GM12878 (cell line): ENCODE data around the gene ZNF559. TPM values are rescaled to one million over a fixed set of nuclear protein-coding genes. Genes with fewer than 3 reads are reported as not detected.
"Not testable (repeated sequence)": the region's sequence is repeated elsewhere in the genome, so short reads cannot be mapped to it uniquely, and the experiment has no call there.

Experiments used
- ATAC-seq: fragments of 200-7000 bp; cut with Tn5 transposase; 3 replicates; pipeline ENCODE4 v1.9.1; 2020; ENCODE audit warnings: mild to moderate bottlenecking, moderate library complexity
- BruUV-seq: library from RNA; stranded (reverse); fragments of 400-500 nt; replicated peaks from 2 replicates; lab custom pipeline; 2021; lab: Mats Ljungman, UMichigan
- CTCF ChIA-PET: fragments of 300-600 bp; sonication (Branson Sonifier 250); formaldehyde crosslinking; extraction: SDS; loops from one replicate; lab custom pipeline; 2021; ENCODE audit warnings: inconsistent platforms; lab: Yijun Ruan, JAX
- POLR2A ChIA-PET: fragments of 350-600 bp; formaldehyde crosslinking; extraction: SDS; loops from one replicate; lab custom pipeline; 2021; ENCODE audit warnings: inconsistent platforms; lab: Charles Lee
- RAD21 ChIA-PET: fragments of 300-600 bp; sonication (Branson Sonifier 250); formaldehyde crosslinking; loops from one replicate; lab custom pipeline; 2023; ENCODE audit warnings: antibody characterized with exemption; ENCODE audit not compliant: unreplicated experiment; lab: Charles Lee
- SMC1A ChIA-PET: fragments of 300-600 bp; sonication (Branson Sonifier 250); formaldehyde crosslinking; loops from one replicate; lab custom pipeline; 2023; ENCODE audit not compliant: unreplicated experiment, uncharacterized antibody; lab: Charles Lee
- DNase-seq: peaks from one replicate; pipeline ENCODE4 v3.0.0-alpha.2; 2011; ENCODE audit warnings: low read depth, low spot score
- FAIRE-seq: peaks from 3 replicates; lab custom pipeline; 2011; peaks lifted over from hg19 to GRCh38; lab: Jason Lieb, UNC
- H2AFZ ChIP-seq: 2 replicates; pipeline ENCODE4 v1.6.0; 2011; ENCODE audit warnings: low read depth, low read length, control low read depth; ENCODE audit not compliant: control insufficient read depth
- H3K27ac ChIP-seq: 2 replicates; pipeline ENCODE4 v1.5.1; 2011; ENCODE audit warnings: control low read depth; ENCODE audit not compliant: control insufficient read depth, insufficient read depth
- H3K27me3 ChIP-seq, 2 experiments: replicated peaks in 1 of 2; 2 replicates each; pipeline versions ENCODE4 v1.6.0 to v1.6.1; 2011; ENCODE audit warnings: low read length in 1 of 2; ENCODE audit not compliant: control insufficient read depth in 2 of 2, insufficient read depth in 2 of 2
- H3K36me3 ChIP-seq, 2 experiments: 2 replicates each; pipeline ENCODE4 v1.5.1; 2011; ENCODE audit warnings: low read length in 1 of 2; ENCODE audit not compliant: control insufficient read depth in 2 of 2, insufficient read depth in 2 of 2
- H3K4me1 ChIP-seq: 2 replicates; pipeline ENCODE4 v1.6.1; 2011; ENCODE audit warnings: mild to moderate bottlenecking, low read length, moderate library complexity, mixed read lengths; ENCODE audit not compliant: control insufficient read depth, insufficient read depth
- H3K4me2 ChIP-seq: 2 replicates; pipeline ENCODE4 v1.6.0; 2011; ENCODE audit warnings: control low read depth; ENCODE audit not compliant: control insufficient read depth, insufficient read depth
- H3K4me3 ChIP-seq: fragments of 200-600 bp; sonication (generic); 2 replicates; pipeline ENCODE4 v1.5.1; 2016
- H3K79me2 ChIP-seq: 2 replicates; pipeline ENCODE4 v1.6.0; 2011; ENCODE audit warnings: low read length; ENCODE audit not compliant: control insufficient read depth, insufficient read depth
- H3K9ac ChIP-seq: 2 replicates; pipeline ENCODE4 v1.8.0; 2011; ENCODE audit warnings: low read length, control low read depth, mixed read lengths; ENCODE audit not compliant: control insufficient read depth, insufficient read depth
- H3K9me3 ChIP-seq: replicated peaks from 3 replicates; pipeline ENCODE4 v1.5.1; 2011; ENCODE audit warnings: mild to moderate bottlenecking, low read length; ENCODE audit not compliant: control insufficient read depth, insufficient read depth
- H4K20me1 ChIP-seq: 2 replicates; pipeline ENCODE4 v1.6.0; 2011; ENCODE audit not compliant: control insufficient read depth, insufficient read depth
- CREB1 ChIP-seq: IDR thresholded peaks from 2 replicates; pipeline ENCODE4 v1.6.1; 2012; ENCODE audit warnings: low read depth, mild to moderate bottlenecking, inconsistent platforms
- LARP7 ChIP-seq: fragments of 450-650 bp; IDR thresholded peaks from 2 replicates; pipeline ENCODE4 v1.6.1; 2017; ENCODE audit warnings: mild to moderate bottlenecking
- MEF2B ChIP-seq: fragments of 450-650 bp; IDR thresholded peaks from 2 replicates; pipeline ENCODE4 v1.6.1; 2018; ENCODE audit warnings: mild to moderate bottlenecking, moderate library complexity; ENCODE audit not compliant: partially characterized antibody, poor library complexity, severe bottlenecking
- REST ChIP-seq: IDR thresholded peaks from 2 replicates; pipeline ENCODE4 v1.6.1; 2012; ENCODE audit warnings: mild to moderate bottlenecking, low read depth, low read length
- STAT3 ChIP-seq: IDR thresholded peaks from 2 replicates; pipeline ENCODE4 v1.6.1; 2011; ENCODE audit warnings: low read depth, low read length, improper control_type of control experiment
- TBL1XR1 ChIP-seq: IDR thresholded peaks from 2 replicates; pipeline ENCODE4 v1.6.1; 2012; ENCODE audit warnings: low read depth, low read length, improper control_type of control experiment
- ZNF207 ChIP-seq: fragments of 450-650 bp; IDR thresholded peaks from 2 replicates; pipeline ENCODE4 v1.6.1; 2014; ENCODE audit warnings: antibody characterized with exemption, mild to moderate bottlenecking, borderline replicate concordance
- WGBS: methylation state at CpG from one replicate; pipeline ENCODE4 v1.1.6; 2016; ENCODE audit warnings: low lambda C conversion rate; ENCODE audit not compliant: insufficient replicate concordance, insufficient coverage; ENCODE audit errors: missing lambda C conversion rate; 5-methylcytosine and 5-hydroxymethylcytosine counted together
- in situ Hi-C: fragments of 300-500 bp; cut with MboI; formaldehyde crosslinking; loops from 9 replicates; pipeline ENCODE4 v1.14.3; 2018; ENCODE audit warnings: mixed read lengths
- intact Hi-C: fragments of 100-400 bp; cut with micrococcal nuclease; formaldehyde crosslinking; loops from one replicate; pipeline ENCODE4 v1.14.2; 2022; ENCODE audit not compliant: unreplicated experiment
- polyA plus RNA-seq, 11 experiments: library from polyadenylated mRNA; depleted of rRNA in 4 of 11; unstranded in 6 of 11; stranded (reverse) in 5 of 11; fragments of >200 nt; fragmentation: Nextera tagmentation in 4 of 11; fragmentation: Illumina TruSeq in 1 of 11; extraction: Ambion mirVana in 4 of 11; extraction: Trizol in 1 of 11; gene quantifications; 1 replicate in 1 of 11; 2 replicates in 10 of 11; pipeline versions ENCODE4 v1.2.1 to v1.2.3, GENCODE V29; 2011 to 2016; ENCODE audit warnings: inconsistent platforms in 2 of 11, missing spikeins in 2 of 11, low read depth in 1 of 11
- total RNA-seq, 4 experiments: library from RNA; depleted of rRNA in 3 of 4; stranded (reverse); fragments of >200 nt in 3 of 4; fragmentation: Illumina TruSeq in 1 of 4; extraction: Trizol in 1 of 4; gene quantifications; 2 replicates each; pipeline versions ENCODE4 v1.2.1 to v1.2.3, GENCODE V29; 2013 to 2021

The ZNF559 gene
- total and polyA plus RNA-seq, 10 of the 15 experiments (the other 5 are each of a cell fraction or from before 2014, with no cell fraction given) = 4.4 to 13.8 (median 9.8) TPM

- TF ChIP-seq CREB1 (no peak), STAT3 (no peak), MEF2B (no peak), REST (no peak), TBL1XR1 (no peak), ZNF207 (no peak), LARP7 (no peak)
- TF ChIP-seq, all 136 proteins: peak for 0
- H3K9ac ChIP-seq = no peak overlapping the region
- ChIA-PET SMC1A (no interaction called here), POLR2A (no interaction called here), RAD21 (no interaction called here), CTCF (interaction anchor here (0.9 kb wide), 1 partner anchor 9 kb away, joined by 5 read pairs; no protein-coding TSS in a partner anchor)
- no peak for DNase-seq
- no peak overlapping the region for H3K4me2 ChIP-seq
- H2AFZ ChIP-seq = no peak overlapping the region
- intact Hi-C loops = no loop called here
- H3K27ac ChIP-seq = no peak overlapping the region
- H3K36me3 ChIP-seq = no peaks in the 10 kb centered on the region
- WGBS = 85% methylated on average over 16 of the region's 23 CpGs
- FAIRE-seq = no peak
- ATAC-seq = no peak
- H3K27me3 ChIP-seq = no peaks in the 10 kb centered on the region
- in situ Hi-C loops = loop anchor here (10.0 kb wide), 1 partner anchor 473 kb away; no protein-coding TSS in a partner anchor
- H3K4me1 ChIP-seq = peaks cover 3% of the 10 kb centered on the region; the same call in 1 of the 2 replicates
- no peaks in the 10 kb centered on the region; the same call in 1 of the 2 replicates for H3K79me2 ChIP-seq
- H3K9me3 ChIP-seq = peaks cover 6% of the 10 kb centered on the region; the same call in 2 of the 3 replicates
- BruUV-seq = no TSS peak
- H4K20me1 ChIP-seq = no peaks in the 10 kb centered on the region
- H3K4me3 ChIP-seq = no peak overlapping the region
These were observed 2.6 kb upstream of the ZNF559 start for GRCh38 chr19:9321338-9321737.

- FAIRE-seq, H3K27ac ChIP-seq, BruUV-seq, H3K79me2 ChIP-seq, H3K9me3 ChIP-seq, H3K4me3 ChIP-seq, H4K20me1 ChIP-seq, SMC1A ChIA-PET, H3K9ac ChIP-seq, H3K4me1 ChIP-seq, ATAC-seq, H3K4me2 ChIP-seq, intact Hi-C loops, H2AFZ ChIP-seq, H3K36me3 ChIP-seq, CTCF ChIA-PET, RAD21 ChIA-PET, POLR2A ChIA-PET, H3K27me3 ChIP-seq: not testable (repeated sequence)
- in situ Hi-C loops = loop anchor here (10.0 kb wide), 1 partner anchor 473 kb away; no protein-coding TSS in a partner anchor
- DNase-seq = peak; percentile 41
- WGBS = 100% methylated on average over 1 of the region's 14 CpGs
These were observed 2.2 kb upstream of the ZNF559 start for GRCh38 chr19:9321756-9322155.

GRCh38 chr19:9322201-9322600, 1.8 kb upstream of the ZNF559 start:
- WGBS = 82% methylated on average over 10 of the region's 10 CpGs
- ATAC-seq, intact Hi-C loops, H3K4me2 ChIP-seq, POLR2A ChIA-PET, CTCF ChIA-PET, H3K4me3 ChIP-seq, H4K20me1 ChIP-seq, H3K9me3 ChIP-seq, SMC1A ChIA-PET, H3K27me3 ChIP-seq, H2AFZ ChIP-seq, H3K9ac ChIP-seq, H3K27ac ChIP-seq, H3K4me1 ChIP-seq, H3K79me2 ChIP-seq, DNase-seq, FAIRE-seq, BruUV-seq, RAD21 ChIA-PET, H3K36me3 ChIP-seq: not testable (repeated sequence)
- in situ Hi-C loops = loop anchor here (10.0 kb wide), 1 partner anchor 473 kb away; no protein-coding TSS in a partner anchor
